Keratinocyte (primary cell): Measurements from ENCODE around the gene RNF152. TPM values are rescaled to one million over a fixed set of nuclear protein-coding genes. Genes with fewer than 3 reads are reported as not detected.

Source experiments
- DNase-seq: peaks from one replicate; pipeline ENCODE4 v3.0.0-alpha.2; 2011; ENCODE audit warnings: low read depth, missing footprints, low spot score
- FAIRE-seq: peaks from 2 replicates; lab custom pipeline; 2011; peaks lifted over from hg19 to GRCh38; lab: Jason Lieb, UNC
- H2AFZ ChIP-seq: 2 replicates; pipeline ENCODE4 v1.6.0; 2012; ENCODE audit warnings: low read length, control low read depth, inconsistent platforms; ENCODE audit not compliant: control insufficient read depth
- H3K27ac ChIP-seq: 2 replicates; pipeline ENCODE4 v1.5.1; 2011; ENCODE audit warnings: low read length; ENCODE audit not compliant: control insufficient read depth, insufficient read depth
- H3K27me3 ChIP-seq: 3 replicates; pipeline ENCODE4 v1.6.0; 2011; ENCODE audit warnings: low read length; ENCODE audit not compliant: control insufficient read depth, insufficient read depth; ENCODE audit errors: extremely low read depth
- H3K36me3 ChIP-seq, 2 experiments: 2 replicates in 1 of 2; 3 replicates in 1 of 2; pipeline ENCODE4 v1.5.1; 2011; ENCODE audit warnings: low read length in 2 of 2, mild to moderate bottlenecking in 1 of 2; ENCODE audit not compliant: control insufficient read depth in 2 of 2, insufficient read depth in 2 of 2; ENCODE audit errors: extremely low read depth in 1 of 2
- H3K4me1 ChIP-seq: 3 replicates; pipeline ENCODE4 v1.5.1; 2011; ENCODE audit warnings: low read length; ENCODE audit not compliant: control insufficient read depth, insufficient read depth; ENCODE audit errors: extremely low read depth
- H3K4me2 ChIP-seq: 3 replicates; pipeline ENCODE4 v1.6.0; 2011; ENCODE audit warnings: low read depth, low read length; ENCODE audit not compliant: control insufficient read depth, insufficient read depth; ENCODE audit errors: extremely low read depth
- H3K4me3 ChIP-seq, 3 experiments: fragments of 200-600 bp in 1 of 3; sonication (generic) in 1 of 3; 2 replicates in 2 of 3; 3 replicates in 1 of 3; pipeline ENCODE4 v1.5.1; 2011 to 2016; ENCODE audit warnings: low read length in 3 of 3, mild to moderate bottlenecking in 3 of 3, control low read depth in 2 of 3, inconsistent platforms in 1 of 3, low read depth in 1 of 3, mixed read lengths in 1 of 3, mixed run types in 1 of 3, moderate library complexity in 1 of 3; ENCODE audit not compliant: control insufficient read depth in 2 of 3, insufficient read depth in 2 of 3; ENCODE audit errors: extremely low read depth in 1 of 3
- H3K79me2 ChIP-seq: 2 replicates; pipeline ENCODE4 v1.6.0; 2012; ENCODE audit warnings: low read length; ENCODE audit not compliant: control insufficient read depth, insufficient read depth
- H3K9ac ChIP-seq: 3 replicates; pipeline ENCODE4 v1.6.0; 2011; ENCODE audit warnings: low read length; ENCODE audit not compliant: control insufficient read depth, insufficient read depth; ENCODE audit errors: extremely low read depth
- H3K9me1 ChIP-seq: 3 replicates; pipeline ENCODE4 v1.6.0; 2011; ENCODE audit warnings: low read length; ENCODE audit not compliant: control insufficient read depth, insufficient read depth; ENCODE audit errors: extremely low read depth
- H3K9me3 ChIP-seq: 2 replicates; pipeline ENCODE4 v1.5.1; 2012; ENCODE audit warnings: low read depth, low read length; ENCODE audit not compliant: control insufficient read depth
- H4K20me1 ChIP-seq: 3 replicates; pipeline ENCODE4 v1.6.0; 2011; ENCODE audit warnings: low read length; ENCODE audit not compliant: control insufficient read depth, insufficient read depth; ENCODE audit errors: extremely low read depth
- CTCF ChIP-seq, 3 experiments: IDR thresholded peaks in 1 of 3; conservative IDR thresholded peaks in 1 of 3; optimal IDR thresholded peaks in 1 of 3; 2 replicates in 2 of 3; 3 replicates in 1 of 3; pipeline versions ENCODE3 to v1.5.1; 2011; ENCODE audit warnings: low read length in 3 of 3, mild to moderate bottlenecking in 3 of 3, moderate library complexity in 2 of 3, control low read depth in 1 of 3, inconsistent platforms in 1 of 3; ENCODE audit not compliant: insufficient read depth in 2 of 3; ENCODE audit errors: extremely low read depth in 1 of 3
- EZH2 ChIP-seq: IDR thresholded peaks from one replicate; pipeline ENCODE4 v1.6.1; 2012; ENCODE audit warnings: inconsistent platforms, mild to moderate bottlenecking, low read length, moderate library complexity
- dilution Hi-C: fragments of 300-500 bp; cut with MboI; formaldehyde crosslinking; loops from one replicate; pipeline ENCODE4 v1.7.0; 2020; ENCODE audit warnings: low sequenced_read_pairs; ENCODE audit not compliant: extremely low pct_ligation_motif_present
- polyA plus RNA-seq, 5 experiments: library from polyadenylated mRNA; depleted of rRNA in 3 of 5; stranded (reverse) in 3 of 5; stranded (forward) in 1 of 5; unstranded in 1 of 5; fragments of >200 nt; gene quantifications; 1 replicate in 1 of 5; 2 replicates in 3 of 5; 3 replicates in 1 of 5; pipeline versions ENCODE4 v1.2.1 to v1.2.3, GENCODE V29; 2011 to 2012; ENCODE audit warnings: missing spikeins in 2 of 5, low read depth in 1 of 5, low replicate concordance in 1 of 5

Gene RNF152
- polyA plus RNA-seq, 1 donor (not counting 4 experiments of a cell fraction or from before 2014, with no cell fraction given), result 10.1 TPM

- Histone ChIP-seq H2AFZ (no peak overlapping the region), H3K9ac (no peak overlapping the region), H3K4me3 (no peak overlapping the region), H3K4me2 (no peak overlapping the region), H3K79me2 (peaks cover 48% of the 10 kb centered on the region), H3K9me3 (no peaks in the 10 kb centered on the region), H3K27me3 (no peaks in the 10 kb centered on the region), H3K4me1 (peaks cover 9% of the 10 kb centered on the region), H3K27ac (no peak overlapping the region), H3K9me1 (no peaks in the 10 kb centered on the region), H4K20me1 (no peaks in the 10 kb centered on the region), H3K36me3 (peaks cover 0 to 4% of the 10 kb centered on the region in 2 experiments)
- DNase-seq, result no peak
- TF ChIP-seq CTCF (optimal IDR thresholded peaks at IDR 0.05 in 1 of 3, IDR thresholded peaks at IDR 0.05 in 1 of 3, conservative IDR thresholded peaks at IDR 0.05 in 1 of 3; ENCODE audit: extremely low read depth in 1 of 3, insufficient read depth in 2 of 3, low read length in 3 of 3), result no peak
- no peak for TF ChIP-seq EZH2
- FAIRE-seq, result no peak
- dilution Hi-C loops, result no loop called here
These were observed 33.7 kb downstream of the RNF152 start for GRCh38 chr18:61859113-61859512.

- no peaks in the 10 kb centered on the region for H3K9me1 ChIP-seq
- H3K36me3 ChIP-seq, result peaks cover 0 to 4% of the 10 kb centered on the region in 2 experiments
- no peak overlapping the region for H2AFZ ChIP-seq
- TF ChIP-seq CTCF (optimal IDR thresholded peaks at IDR 0.05 in 1 of 3, IDR thresholded peaks at IDR 0.05 in 1 of 3, conservative IDR thresholded peaks at IDR 0.05 in 1 of 3; ENCODE audit: extremely low read depth in 1 of 3, insufficient read depth in 2 of 3, low read length in 3 of 3), result no peak
- TF ChIP-seq EZH2, result no peak
- FAIRE-seq (no peak), DNase-seq (no peak)
- H3K4me3 ChIP-seq, result no peak overlapping the region
- no peaks in the 10 kb centered on the region for H4K20me1 ChIP-seq
- dilution Hi-C loops, result no loop called here
- H3K27ac ChIP-seq, result no peak overlapping the region
- H3K9me3 ChIP-seq, result no peaks in the 10 kb centered on the region
- peaks cover 55% of the 10 kb centered on the region for H3K79me2 ChIP-seq
- H3K9ac ChIP-seq, result no peak overlapping the region
- no peaks in the 10 kb centered on the region for H3K27me3 ChIP-seq
- H3K4me2 ChIP-seq, result no peak overlapping the region
- peaks cover 23% of the 10 kb centered on the region for H3K4me1 ChIP-seq
These were observed 36.1 kb downstream of the RNF152 start for GRCh38 chr18:61856678-61857077.
